H1 (cell line): Measurements from ENCODE around the gene NUDT3. TPM values are rescaled to one million over a fixed set of nuclear protein-coding genes. Genes with fewer than 3 reads are reported as not detected.

Experiments
- CTCF ChIA-PET: fragments of 300-600 bp; sonication (Branson Sonifier 250); formaldehyde crosslinking; loops from one replicate; lab custom pipeline; 2021; ENCODE audit not compliant: partially characterized antibody; lab: Charles Lee
- POLR2A ChIA-PET: fragments of 300-600 bp; sonication (Branson Sonifier 250); formaldehyde crosslinking; loops from one replicate; lab custom pipeline; 2021; ENCODE audit warnings: inconsistent platforms; ENCODE audit not compliant: partially characterized antibody; lab: Charles Lee
- DNase-seq, 2 experiments: peaks; one replicate each; pipeline versions ENCODE4 v3.0.0 to v3.0.0-alpha.2; 2010 to 2022; ENCODE audit warnings: low spot score in 2 of 2, low read depth in 1 of 2, mixed read lengths in 1 of 2
- FAIRE-seq: peaks from 2 replicates; lab custom pipeline; 2011; peaks lifted over from hg19 to GRCh38; lab: Jason Lieb, UNC
- H2AFZ ChIP-seq: 2 replicates; pipeline ENCODE4 v1.8.1; 2012; ENCODE audit warnings: low read length, inconsistent platforms
- H2AK5ac ChIP-seq: 2 replicates; pipeline ENCODE4 v1.6.1; 2013; ENCODE audit warnings: low read depth, low read length
- H2BK120ac ChIP-seq: replicated peaks from 2 replicates; pipeline ENCODE3; 2013; ENCODE audit warnings: low read depth, low read length, inconsistent platforms
- H2BK12ac ChIP-seq: 2 replicates; pipeline ENCODE4 v1.6.1; 2013; ENCODE audit warnings: low read depth, low read length
- H2BK15ac ChIP-seq: 2 replicates; pipeline ENCODE4 v1.6.1; 2013; ENCODE audit warnings: low read length
- H2BK20ac ChIP-seq: 2 replicates; pipeline ENCODE4 v1.6.1; 2013; ENCODE audit warnings: low read length
- H2BK5ac ChIP-seq: 2 replicates; pipeline ENCODE4 v1.6.1; 2013; ENCODE audit warnings: low read depth, low read length
- H3K14ac ChIP-seq: 2 replicates; pipeline ENCODE4 v1.6.1; 2013; ENCODE audit warnings: inconsistent platforms; ENCODE audit not compliant: insufficient read length
- H3K18ac ChIP-seq: 2 replicates; pipeline ENCODE4 v1.6.1; 2013; ENCODE audit warnings: low read length; ENCODE audit errors: extremely low read depth
- H3K23ac ChIP-seq: 2 replicates; pipeline ENCODE4 v1.6.1; 2013; ENCODE audit warnings: inconsistent platforms; ENCODE audit not compliant: insufficient read length
- H3K23me2 ChIP-seq: 2 replicates; pipeline ENCODE4 v1.6.1; 2013; ENCODE audit warnings: low read depth, low read length
- H3K27ac ChIP-seq: 2 replicates; pipeline ENCODE4 v1.6.1; 2011; ENCODE audit warnings: low read depth, low read length, inconsistent platforms
- H3K27me3 ChIP-seq, 4 experiments: replicated peaks in 1 of 4; 1 replicate in 1 of 4; 2 replicates in 3 of 4; pipeline versions ENCODE4 v1.6.1 to v1.8.1; 2011 to 2013; ENCODE audit warnings: low read length in 3 of 4, mild to moderate bottlenecking in 3 of 4, inconsistent platforms in 2 of 4, mixed read lengths in 2 of 4, moderate library complexity in 1 of 4; ENCODE audit not compliant: control insufficient read depth in 3 of 4, insufficient read depth in 3 of 4; ENCODE audit errors: extremely low read depth in 1 of 4
- H3K36me3 ChIP-seq, 4 experiments: 2 replicates each; pipeline versions ENCODE4 v1.6.1 to v1.8.1; 2011 to 2013; ENCODE audit warnings: mild to moderate bottlenecking in 4 of 4, low read length in 3 of 4, moderate library complexity in 2 of 4, control low read depth in 1 of 4, inconsistent platforms in 1 of 4; ENCODE audit not compliant: insufficient read depth in 4 of 4, control insufficient read depth in 2 of 4
- H3K4ac ChIP-seq: replicated peaks from 2 replicates; pipeline ENCODE3; 2013; ENCODE audit warnings: low read length, low read depth, mixed read lengths, inconsistent platforms; ENCODE audit not compliant: insufficient read length
- H3K4me1 ChIP-seq, 4 experiments: replicated peaks in 1 of 4; 1 replicate in 1 of 4; 2 replicates in 3 of 4; pipeline versions ENCODE4 v1.6.1 to v1.8.1; 2011 to 2013; ENCODE audit warnings: low read length in 3 of 4, inconsistent platforms in 2 of 4, mixed read lengths in 1 of 4; ENCODE audit not compliant: insufficient read depth in 4 of 4, control insufficient read depth in 3 of 4
- H3K4me2 ChIP-seq, 2 experiments: 2 replicates each; pipeline versions ENCODE4 v1.6.1 to v1.8.1; 2011 to 2013; ENCODE audit warnings: low read depth in 2 of 2, low read length in 2 of 2, control low read depth in 1 of 2, inconsistent platforms in 1 of 2, mild to moderate bottlenecking in 1 of 2; ENCODE audit not compliant: insufficient read depth in 1 of 2
- H3K4me3 ChIP-seq, 4 experiments: fragments of 200-600, 300-600 bp in 1 of 4; sonication (generic), shearing (Covaris generic), sonication (Bioruptor Twin) in 1 of 4; 2 replicates each; pipeline versions ENCODE4 v1.5.1 to v1.8.1; 2011 to 2016; ENCODE audit warnings: low read length in 4 of 4, low read depth in 3 of 4, control low read depth in 2 of 4, inconsistent platforms in 2 of 4, mild to moderate bottlenecking in 2 of 4, mixed read lengths in 1 of 4, moderate library complexity in 1 of 4; ENCODE audit not compliant: insufficient read depth in 2 of 4; ENCODE audit errors: extremely low read depth in 1 of 4
- H3K56ac ChIP-seq: replicated peaks from 2 replicates; pipeline ENCODE3; 2013; ENCODE audit warnings: low read depth, mild to moderate bottlenecking, mixed read lengths, low read length, inconsistent platforms; ENCODE audit not compliant: insufficient read length
- H3K79me1 ChIP-seq: 2 replicates; pipeline ENCODE4 v1.6.1; 2013; ENCODE audit warnings: low read depth, low read length, control low read depth
- H3K79me2 ChIP-seq, 2 experiments: 2 replicates each; pipeline versions ENCODE4 v1.6.1 to v1.8.1; 2012 to 2013; ENCODE audit warnings: low read length in 2 of 2, mild to moderate bottlenecking in 2 of 2, inconsistent platforms in 1 of 2; ENCODE audit not compliant: insufficient read depth in 2 of 2, control insufficient read depth in 1 of 2
- H3K9ac ChIP-seq, 4 experiments: replicated peaks in 1 of 4; 1 replicate in 1 of 4; 2 replicates in 3 of 4; pipeline versions ENCODE4 v1.6.1 to v1.8.1; 2011 to 2013; ENCODE audit warnings: low read depth in 3 of 4, low read length in 3 of 4, control low read depth in 2 of 4, mild to moderate bottlenecking in 2 of 4, moderate library complexity in 2 of 4, inconsistent platforms in 1 of 4; ENCODE audit errors: extremely low read depth in 1 of 4
- H3K9me3 ChIP-seq, 2 experiments: 2 replicates each; pipeline versions ENCODE4 v1.6.1 to v1.8.1; 2012 to 2013; ENCODE audit warnings: mild to moderate bottlenecking in 2 of 2, moderate library complexity in 2 of 2, control low read depth in 1 of 2, inconsistent platforms in 1 of 2, low read depth in 1 of 2, low read length in 1 of 2, mixed read lengths in 1 of 2; ENCODE audit not compliant: insufficient read depth in 2 of 2
- H4K20me1 ChIP-seq, 2 experiments: replicated peaks in 1 of 2; 2 replicates each; pipeline versions ENCODE3 to v1.8.1; 2011 to 2013; ENCODE audit warnings: inconsistent platforms in 2 of 2, low read length in 2 of 2, mild to moderate bottlenecking in 1 of 2; ENCODE audit not compliant: insufficient read depth in 2 of 2, control insufficient read depth in 1 of 2
- H4K5ac ChIP-seq: 2 replicates; pipeline ENCODE4 v1.6.1; 2013; ENCODE audit warnings: low read length, low read depth, mixed read lengths, inconsistent platforms; ENCODE audit not compliant: insufficient read length
- H4K8ac ChIP-seq: 2 replicates; pipeline ENCODE4 v1.8.0; 2013; ENCODE audit warnings: mild to moderate bottlenecking, moderate library complexity, low read length, inconsistent platforms; ENCODE audit not compliant: insufficient read depth; ENCODE audit errors: extremely low read depth
- H4K91ac ChIP-seq: replicated peaks from 2 replicates; pipeline ENCODE3; 2013; ENCODE audit warnings: low read length, mixed read lengths, inconsistent platforms; ENCODE audit not compliant: insufficient read length
- POLR2A ChIP-seq, 2 experiments: IDR thresholded peaks; 1 replicate in 1 of 2; 2 replicates in 1 of 2; pipeline ENCODE4 v1.6.1; 2011; ENCODE audit warnings: low read depth in 2 of 2, low read length in 2 of 2, mild to moderate bottlenecking in 2 of 2; ENCODE audit errors: control extremely low read depth in 1 of 2
- RXRA ChIP-seq: IDR thresholded peaks from 2 replicates; pipeline ENCODE4 v1.6.1; 2011; ENCODE audit warnings: low read depth, mild to moderate bottlenecking, low read length, moderate library complexity; ENCODE audit not compliant: insufficient read depth
- TAF1 ChIP-seq: IDR thresholded peaks from 2 replicates; pipeline ENCODE4 v1.6.1; 2011; ENCODE audit warnings: mild to moderate bottlenecking, low read depth, low read length
- TAF7 ChIP-seq: optimal IDR thresholded peaks from 2 replicates; pipeline ENCODE3; 2011; ENCODE audit warnings: low read depth, mild to moderate bottlenecking, inconsistent platforms, low read length, moderate library complexity, borderline replicate concordance
- WGBS, 2 experiments: shearing (Covaris generic) in 1 of 2; methylation state at CpG; one replicate each; pipeline versions ENCODE4 v1.1.6 to v1.1.7; 2013 to 2015; ENCODE audit warnings: low lambda C conversion rate in 2 of 2, mixed read lengths in 2 of 2, inconsistent platforms in 1 of 2, low coverage in 1 of 2, missing lambda C conversion rate in 1 of 2; ENCODE audit not compliant: insufficient replicate concordance in 2 of 2, insufficient coverage in 1 of 2, insufficient read length in 1 of 2; ENCODE audit errors: extremely low coverage in 1 of 2, missing lambda C conversion rate in 1 of 2; 5-methylcytosine and 5-hydroxymethylcytosine counted together
- polyA plus RNA-seq, 7 experiments: library from polyadenylated mRNA; depleted of rRNA in 3 of 7; stranded (reverse) in 5 of 7; unstranded in 2 of 7; fragments of >200 nt in 5 of 7; fragments of 200-250 nt in 2 of 7; gene quantifications; 1 replicate in 5 of 7; 2 replicates in 1 of 7; 4 replicates in 1 of 7; pipeline versions ENCODE4 v1.2.1 to v1.2.3, GENCODE V29; 2011 to 2013; ENCODE audit warnings: missing spikeins in 2 of 7, mixed read lengths in 2 of 7
- total RNA-seq: library from RNA; stranded (reverse); fragmentation: NEBNext Ultra II Directional; extraction: Animal tissue kit (Norgen Biotek cat#: 25700); gene quantifications from 2 replicates; pipeline ENCODE4 v1.2.1, GENCODE V29; 2021
- TF ChIP-seq, protein P1 (sequence below): IDR thresholded peaks from 2 replicates; pipeline ENCODE4 v1.6.1; 2012; ENCODE audit warnings: inconsistent platforms

Gene NUDT3
- total and polyA plus RNA-seq, 2 of the 8 experiments (the other 6 are each of a cell fraction or from before 2014, with no cell fraction given) = 14.1 to 36.9 TPM

- no peak overlapping the region for H3K4me2 ChIP-seq
- H3K79me1 ChIP-seq = no peaks in the 10 kb centered on the region
- H3K9me3 ChIP-seq = no peaks in the 10 kb centered on the region
- H4K5ac ChIP-seq = no peak overlapping the region
- H3K4me1 ChIP-seq = peaks cover 0 to 11% (median 6%) of the 10 kb centered on the region in 4 experiments; a peak in 4 of 7 replicates
- H3K4me3 ChIP-seq = no peak overlapping the region
- no peak overlapping the region for H2BK5ac ChIP-seq
- no peak overlapping the region for H3K9ac ChIP-seq
- no peak for DNase-seq
- no peaks in the 10 kb centered on the region for H3K36me3 ChIP-seq
- no peak overlapping the region for H2BK120ac ChIP-seq
- no peak overlapping the region for H2BK20ac ChIP-seq
- no peaks in the 10 kb centered on the region for H3K23me2 ChIP-seq
- POLR2A ChIA-PET = interaction anchor here (0.6 to 1.1 kb wide), 2 partner anchors 66 to 313 kb away, joined by 3 to 4 read pairs; partner anchors contain the start of gene SMIM29
- no peak overlapping the region for H3K4ac ChIP-seq
- no peaks in the 10 kb centered on the region for H3K27me3 ChIP-seq
- H3K79me2 ChIP-seq = peaks cover 0 to 16% of the 10 kb centered on the region in 2 experiments; a peak in 2 of 4 replicates
- H4K91ac ChIP-seq = no peak overlapping the region
- 100% methylated on average over 1 of the region's 1 CpG; no CpG with 5 or more reads in 1 of the 2 experiments for WGBS, 2 experiments
- H3K18ac ChIP-seq = no peak overlapping the region
- no peak overlapping the region for H3K56ac ChIP-seq
- no peak overlapping the region for H3K23ac ChIP-seq
- no peak overlapping the region for H3K14ac ChIP-seq
- CTCF ChIA-PET = no interaction called here
- H2AFZ ChIP-seq = no peak overlapping the region
- no peak overlapping the region for H2BK15ac ChIP-seq
- H2BK12ac ChIP-seq = no peak overlapping the region
- no peak overlapping the region for H3K27ac ChIP-seq
- H4K20me1 ChIP-seq = peaks cover 0 to 5% of the 10 kb centered on the region in 2 experiments
- TF ChIP-seq, protein P1, sequence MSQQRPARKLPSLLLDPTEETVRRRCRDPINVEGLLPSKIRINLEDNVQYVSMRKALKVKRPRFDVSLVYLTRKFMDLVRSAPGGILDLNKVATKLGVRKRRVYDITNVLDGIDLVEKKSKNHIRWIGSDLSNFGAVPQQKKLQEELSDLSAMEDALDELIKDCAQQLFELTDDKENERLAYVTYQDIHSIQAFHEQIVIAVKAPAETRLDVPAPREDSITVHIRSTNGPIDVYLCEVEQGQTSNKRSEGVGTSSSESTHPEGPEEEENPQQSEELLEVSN = no peak
- TF ChIP-seq POLR2A (IDR thresholded peaks at IDR 0.05; ENCODE audit: control extremely low read depth in 1 of 2, low read depth in 2 of 2, low read length in 2 of 2) (no peak), TAF7 (no peak), TAF1 (no peak), RXRA (no peak)
- TF ChIP-seq, all 59 proteins: peak for 0
- FAIRE-seq = no peak
- no peak overlapping the region for H4K8ac ChIP-seq
- H2AK5ac ChIP-seq = no peak overlapping the region
These were observed 77.2 kb downstream of the NUDT3 start for GRCh38 chr6:34315256-34315655.
